BE2C (cell line): Measurements from ENCODE around the gene ZNF775.

Experiments used
- DNase-seq: peaks from one replicate; pipeline ENCODE4 v3.0.0-alpha.2; 2020
- H3K27me3 ChIP-seq: fragments of 250-450 bp; sonication (Bioruptor Pico); 2 replicates; pipeline ENCODE4 v1.5.1; 2020; ENCODE audit warnings: mild to moderate bottlenecking
- H3K36me3 ChIP-seq: fragments of 250-450 bp; sonication (Bioruptor Pico); 2 replicates; pipeline ENCODE4 v1.5.1; 2020; ENCODE audit warnings: mild to moderate bottlenecking
- H3K4me1 ChIP-seq: fragments of 250-450 bp; sonication (Bioruptor Pico); 2 replicates; pipeline ENCODE4 v1.5.1; 2020
- H3K4me3 ChIP-seq: 2 replicates; pipeline ENCODE4 v1.5.1; 2011; ENCODE audit warnings: low read depth, low read length
- H3K9me3 ChIP-seq: fragments of 250-450 bp; sonication (Bioruptor Pico); 2 replicates; pipeline ENCODE4 v1.5.1; 2020
- CTCF ChIP-seq: IDR thresholded peaks from 2 replicates; pipeline ENCODE4 v1.5.1; 2012; ENCODE audit warnings: mild to moderate bottlenecking, low read depth, low read length

ZNF775 gene

GRCh38 chr7:150334108-150334507, 45.0 kb upstream of the ZNF775 start:
- Histone ChIP-seq H3K9me3 (no peaks in the 10 kb centered on the region), H3K36me3 (peaks cover 29% of the 10 kb centered on the region), H3K27me3 (no peaks in the 10 kb centered on the region), H3K4me1 (no peaks in the 10 kb centered on the region), H3K4me3 (no peak overlapping the region)
- DNase-seq: no peak
- no peak for TF ChIP-seq CTCF

GRCh38 chr7:150335108-150335773, 43.9 kb upstream of the ZNF775 start:
- no peaks in the 10 kb centered on the region for H3K4me1 ChIP-seq
- no peak for TF ChIP-seq CTCF
- peaks cover 18% of the 10 kb centered on the region for H3K36me3 ChIP-seq
- peaks cover 2% of the 10 kb centered on the region; the same call in 1 of the 2 replicates for H3K27me3 ChIP-seq
- H3K4me3 ChIP-seq: no peak overlapping the region
- no peak for DNase-seq
- no peaks in the 10 kb centered on the region for H3K9me3 ChIP-seq

- H3K4me3 ChIP-seq: no peak overlapping the region
- no peaks in the 10 kb centered on the region for H3K4me1 ChIP-seq
- DNase-seq: no peak
- peaks cover 4% of the 10 kb centered on the region for H3K27me3 ChIP-seq
- no peak for TF ChIP-seq CTCF
- peaks cover 13% of the 10 kb centered on the region for H3K36me3 ChIP-seq
- H3K9me3 ChIP-seq: no peaks in the 10 kb centered on the region
Measured at GRCh38 chr7:150335774-150336112, 43.4 kb upstream of the ZNF775 start.

- no peak for TF ChIP-seq CTCF
- H3K27me3 ChIP-seq: peaks cover 10% of the 10 kb centered on the region
- H3K4me3 ChIP-seq: no peak overlapping the region
- DNase-seq: no peak
- H3K36me3 ChIP-seq: peaks cover 10% of the 10 kb centered on the region
- H3K4me1 ChIP-seq: no peaks in the 10 kb centered on the region
- no peaks in the 10 kb centered on the region for H3K9me3 ChIP-seq
Measured at GRCh38 chr7:150336746-150337145, 42.4 kb upstream of the ZNF775 start.

GRCh38 chr7:150337179-150337578, 42.0 kb upstream of the ZNF775 start:
- H3K27me3 ChIP-seq: peaks cover 14% of the 10 kb centered on the region
- no peak for DNase-seq

More at GRCh38 chr7:150337179-150337578, 42.0 kb upstream of the ZNF775 start:
- no peak for TF ChIP-seq CTCF
- peaks cover 10% of the 10 kb centered on the region for H3K36me3 ChIP-seq
- no peaks in the 10 kb centered on the region for H3K9me3 ChIP-seq
- no peak overlapping the region for H3K4me3 ChIP-seq
- H3K4me1 ChIP-seq: no peaks in the 10 kb centered on the region
